Measurements from ENCODE around the gene TEAD3. TPM values are rescaled to one million over a fixed set of nuclear protein-coding genes. Genes with fewer than 3 reads are reported as not detected.

Gene TEAD3
- total RNA-seq, 1 experiment from 2014 or later: 27.0 TPM

DNA sequence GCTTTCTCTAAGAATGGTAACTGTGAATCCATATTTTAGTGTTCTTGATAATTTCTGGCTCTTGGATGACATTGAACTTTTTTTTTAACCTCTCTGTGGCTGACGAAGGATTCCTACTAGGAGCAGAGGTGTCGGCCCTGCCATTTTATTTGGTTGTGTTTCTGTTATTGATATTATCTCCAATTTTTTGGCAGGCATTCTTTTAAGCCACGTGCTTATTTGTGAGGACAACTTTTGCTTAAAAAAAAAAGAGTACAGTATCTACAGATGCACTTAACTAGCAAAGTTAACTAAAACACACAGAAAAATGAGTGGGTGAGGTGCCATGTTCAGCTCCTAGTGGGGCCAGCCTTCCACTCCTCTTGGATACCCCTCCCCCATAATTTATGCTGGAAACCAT lies 43.6 kb downstream of the TEAD3 start:
- Histone ChIP-seq H3K79me2 (ENCODE audit: insufficient read depth, low read length) (no peaks in the 10 kb centered on the region), H3K4ac (ENCODE audit: low read depth, low read length) (no peak overlapping the region), H3T11ph (ENCODE audit: low read length) (no peak overlapping the region), H2BK20ac (ENCODE audit: low read depth, low read length, poor library complexity, severe bottlenecking) (no peak overlapping the region), H3K27ac (ENCODE audit: insufficient read length, low read depth, low read length) (no peak overlapping the region), H3K27me3 (ENCODE audit: insufficient read depth, low read length) (no peaks in the 10 kb centered on the region), H4K91ac (ENCODE audit: insufficient read length, low read depth, low read length) (no peak overlapping the region), H3K18ac (ENCODE audit: insufficient read length, low read depth, low read length) (no peak overlapping the region), H3K4me1 (ENCODE audit: insufficient read depth, low read length) (0 out of 2 replicates have a peak, but pooled peaks cover 7% of the 10 kb centered on the region), H3K4me2 (ENCODE audit: insufficient read depth, insufficient read length, low read length) (peak overlapping the region; percentile 61), H2BK5ac (ENCODE audit: insufficient read length, low read length) (no peak overlapping the region), H3K23ac (ENCODE audit: insufficient read length, low read depth, low read length) (no peak overlapping the region), H2BK120ac (ENCODE audit: low read depth, low read length, poor library complexity, severe bottlenecking) (no peak overlapping the region), H4K20me1 (ENCODE audit: control insufficient read depth, insufficient read depth, insufficient read length) (no peaks in the 10 kb centered on the region), H2BK12ac (ENCODE audit: insufficient read length, low read depth, low read length) (no peak overlapping the region), H3K79me1 (ENCODE audit: insufficient read depth, low read depth, low read length, poor library complexity, severe bottlenecking) (no peaks in the 10 kb centered on the region), H4K8ac (replicated peaks; ENCODE audit: insufficient read length, low read depth, low read length) (no peak overlapping the region), H2BK15ac (ENCODE audit: low read depth, low read length) (no peak overlapping the region), H3K9ac (ENCODE audit: extremely low read depth, insufficient read length, low read length) (peak overlapping the region; percentile 2), H3K9me3 (ENCODE audit: control insufficient read depth, low read depth, low read length) (no peaks in the 10 kb centered on the region), H4K5ac (ENCODE audit: insufficient read length, low read depth, low read length) (no peak overlapping the region), H2AFZ (ENCODE audit: low read length) (no peak overlapping the region), H3K56ac (ENCODE audit: insufficient read length, low read depth, low read length) (no peak overlapping the region), H3K14ac (ENCODE audit: insufficient read depth, low read length) (no peak overlapping the region), H3K23me2 (ENCODE audit: insufficient read length, low read depth, low read length, poor library complexity, severe bottlenecking) (peaks cover 5% of the 10 kb centered on the region), H2AK5ac (ENCODE audit: insufficient read length, low read length) (no peak overlapping the region)
- Mint-ChIP-seq H3K4me3 (peak overlapping the region; percentile 70 to 79), H3K4me1 (peaks cover 28 to 47% of the 10 kb centered on the region in 2 experiments), H3K36me3 (ENCODE audit: insufficient read depth in 1 of 3, low read depth in 3 of 3) (peaks cover 10 to 18% (median 15%) of the 10 kb centered on the region in 3 experiments), H3K27me3 (ENCODE audit: low read depth) (peaks cover 17% of the 10 kb centered on the region), H3K9me3 (no peaks in the 10 kb centered on the region), H3K27ac (no peak overlapping the region)
- no CpG with 5 or more reads among the region's 3 CpGs for WGBS (ENCODE audit: extremely low coverage, insufficient read length, low lambda C conversion rate)
- no peak for TF ChIP-seq CTCF (conservative IDR thresholded peaks at IDR 0.05)
- DNase-seq: no peak
